ENCODE measurements around the gene SLC44A3.

GRCh38 chr1:94912263-94913184 is 92.4 kb downstream of the SLC44A3 start:
- TF ChIP-seq CTCF (IDR thresholded peaks at IDR 0.05) (no peak), ZFX (IDR thresholded peaks at IDR 0.05; ENCODE audit: borderline replicate concordance) (no peak)
